Adrenal gland (tissue), 12 donors: ENCODE results near the gene DHRS4L2. TPM values are rescaled to one million over a fixed set of nuclear protein-coding genes. Genes with fewer than 3 reads are reported as not detected.
"Not testable (repeated sequence)": the region's sequence is repeated elsewhere in the genome, so short reads cannot be mapped to it uniquely, and the experiment has no call there.

Source experiments
- DNase-seq, 7 donors: peaks; one replicate each; pipeline ENCODE4 v3.0.0-alpha.2; 2019 to 2020
- H3K27ac ChIP-seq, 5 donors: fragments of 200-600 bp; sonication (generic) in 4 of 5; 1 replicate in 3 of 5; 2 replicates in 2 of 5; pipeline versions ENCODE4 v1.5.1 to v1.8.0; 2016 to 2020; ENCODE audit warnings: mild to moderate bottlenecking in 1 of 5
- H3K27me3 ChIP-seq: fragments of 200-600 bp; 2 replicates; pipeline ENCODE4 v1.8.0; 2021
- H3K36me3 ChIP-seq, 2 donors: fragments of 200-600 bp; replicated peaks in 1 of 2; 1 replicate in 1 of 2; 2 replicates in 1 of 2; pipeline versions ENCODE4 v1.5.1 to v1.8.0; 2018 to 2022
- H3K4me1 ChIP-seq, 2 donors: fragments of 200-600 bp; replicated peaks in 1 of 2; 1 replicate in 1 of 2; 2 replicates in 1 of 2; pipeline versions ENCODE4 v1.5.1 to v1.8.0; 2018 to 2021
- H3K4me3 ChIP-seq, 4 donors: fragments of 200-600 bp; sonication (generic) in 3 of 4; one replicate each; pipeline ENCODE4 v1.5.1; 2016 to 2018
- H3K9me3 ChIP-seq, 3 donors: fragments of 200-600 bp; sonication (generic) in 1 of 3; replicated peaks in 1 of 3; 1 replicate in 2 of 3; 2 replicates in 1 of 3; pipeline versions ENCODE4 v1.5.1 to v1.8.0; 2016 to 2021
- CTCF ChIP-seq, 6 experiments: fragments of 450-650 bp in 4 of 6; fragments of 200-600 bp in 2 of 6; sonication (generic) in 1 of 6; IDR thresholded peaks; 1 replicate in 5 of 6; 2 replicates in 1 of 6; pipeline versions ENCODE4 v1.5.1 to v1.8.0; 2016 to 2021; ENCODE audit warnings: antibody characterized with exemption in 6 of 6, mild to moderate bottlenecking in 2 of 6, moderate library complexity in 1 of 6
- POLR2A ChIP-seq, 2 donors: fragments of 450-650 bp; IDR thresholded peaks; one replicate each; pipeline ENCODE4 v1.6.1; 2017; ENCODE audit warnings: antibody characterized with exemption in 2 of 2, mild to moderate bottlenecking in 2 of 2, moderate library complexity in 1 of 2
- WGBS, 4 donors: extraction: QIAGEN DNeasy Blood & Tissue Kit in 2 of 4; methylation state at CpG; one replicate each; pipeline versions ENCODE4 v1.1.5 to v1.1.7; 2013 to 2017; 5-methylcytosine and 5-hydroxymethylcytosine counted together
- intact Hi-C, 2 donors: fragments of 100-400 bp; cut with DNase I; formaldehyde crosslinking; loops; one replicate each; pipeline versions ENCODE4 v1.14.1 to v1.15.0; 2022 to 2023
- polyA plus RNA-seq, 3 donors: library from polyadenylated mRNA; stranded (reverse); fragments of 200-250 nt in 2 of 3; fragments of 350-450 nt in 1 of 3; fragmentation: Illumina TruSeq in 1 of 3; extraction: RNeasy Lipid Tissue Mini Kit (QIAGEN cat#74804) in 1 of 3; gene quantifications; one replicate each; pipeline ENCODE4 v1.2.3, GENCODE V29; 2013 to 2014
- total RNA-seq, 9 donors: library from RNA; depleted of rRNA in 4 of 9; stranded (reverse); fragments of >200 nt in 4 of 9; fragments of 120-200 nt in 1 of 9; fragmentation: NEBNext Ultra II Directional in 1 of 9; extraction: Animal tissue kit (Norgen Biotek cat#: 25700) in 1 of 9; gene quantifications; one replicate each; pipeline versions ENCODE4 v1.1.0 to v1.2.4, GENCODE V29; 2013 to 2023
- donor health status: healthy with polysubstance abuse.
- donor health status: Bipolar disorder and iron deficiency.
- donor health status: DM: yes; HTN: yes; CAD: no.
- donor health status: DM: no; HTN: no; CAD: no.
- donor health status: DM: no; HTN: no; CAD: no.
- donor health status: DM: yes; HTN: yes; CAD: no.

DHRS4L2 gene
- total and polyA plus RNA-seq, 12 donors: 14.8 to 56.4 (median 37.3) TPM

GRCh38 chr14:24006471-24006816 lies 17.7 kb downstream of the DHRS4L2 start:
- H3K36me3 ChIP-seq, DNase-seq, H3K9me3 ChIP-seq, H3K27ac ChIP-seq, H3K4me1 ChIP-seq, intact Hi-C loops, H3K4me3 ChIP-seq, H3K27me3 ChIP-seq: not testable (repeated sequence)
- 0 to 7% methylated on average over 1 to 6 of the region's 15 CpGs; no CpG with 5 or more reads in 2 of the 4 donors for WGBS, 4 donors

GRCh38 chr14:24006817-24007652 lies 18.3 kb downstream of the DHRS4L2 start:
- H3K27ac ChIP-seq, H3K36me3 ChIP-seq, H3K9me3 ChIP-seq, H3K27me3 ChIP-seq, intact Hi-C loops, H3K4me1 ChIP-seq, H3K4me3 ChIP-seq: not testable (repeated sequence)
- WGBS, 4 donors: 5 to 6% methylated on average over 35 to 60 of the region's 62 CpGs; no CpG with 5 or more reads in 2 of the 4 donors
- DNase-seq: peak in 6 of 7 donors; percentile 38 to 76 (median 52)

- H3K27ac ChIP-seq: no peak overlapping the region
- H3K9me3 ChIP-seq: no peaks in the 10 kb centered on the region
- no peak for TF ChIP-seq CTCF (IDR thresholded peaks at IDR 0.05)
- no peak for TF ChIP-seq POLR2A (IDR thresholded peaks at IDR 0.05)
- no peaks in the 10 kb centered on the region for H3K36me3 ChIP-seq
- H3K27me3 ChIP-seq: no peaks in the 10 kb centered on the region
- no peaks in the 10 kb centered on the region for H3K4me1 ChIP-seq
- H3K4me3 ChIP-seq: no peak overlapping the region
- WGBS, 4 donors: 67 to 74% (median 73%) methylated on average over 2 of the region's 2 CpGs
- DNase-seq: no peak
- intact Hi-C loops: no loop called here
Observed at GRCh38 chr14:24011051-24011450, 22.3 kb downstream of the DHRS4L2 start.

- intact Hi-C loops, H3K4me1 ChIP-seq, H3K4me3 ChIP-seq, DNase-seq, H3K27ac ChIP-seq, H3K36me3 ChIP-seq, H3K27me3 ChIP-seq, H3K9me3 ChIP-seq: not testable (repeated sequence)
- whole genome bisulfite sequencing, 4 donors: 56 to 68% (median 63%) methylated on average over 4 of the region's 4 CpGs
Observed at GRCh38 chr14:24012726-24013273, 24.1 kb downstream of the DHRS4L2 start.

GRCh38 chr14:24013654-24014514 lies 25.2 kb downstream of the DHRS4L2 start:
- Histone ChIP-seq H3K36me3 (no peaks in the 10 kb centered on the region), H3K4me3 (no peak overlapping the region), H3K4me1 (no peaks in the 10 kb centered on the region), H3K9me3 (no peaks in the 10 kb centered on the region), H3K27ac (no peak overlapping the region), H3K27me3 (no peaks in the 10 kb centered on the region)
- DNase-seq: peak; percentile 38 to 73 (median 60)
- peak; percentile 88 to 98 (median 94) for TF ChIP-seq CTCF (IDR thresholded peaks at IDR 0.05)
- TF ChIP-seq POLR2A (IDR thresholded peaks at IDR 0.05): no peak
- 24 to 28% (median 25%) methylated on average over 12 of the region's 12 CpGs for WGBS, 4 donors
- intact Hi-C loops: no loop called here

- not testable (repeated sequence) for H3K4me1 ChIP-seq, H3K27me3 ChIP-seq, H3K27ac ChIP-seq, H3K36me3 ChIP-seq, H3K4me3 ChIP-seq, DNase-seq, H3K9me3 ChIP-seq
- intact Hi-C loops: loop anchor here in 1 of 2 donors (5.0 kb wide), 1 partner anchor 43 kb away; no protein-coding TSS in a partner anchor
- WGBS, 4 donors: 89 to 99% (median 97%) methylated on average over 6 of the region's 6 CpGs
Observed at GRCh38 chr14:24015745-24016144, 27.0 kb downstream of the DHRS4L2 start.

- DNase-seq, H3K4me3 ChIP-seq, H3K36me3 ChIP-seq, H3K27me3 ChIP-seq, H3K9me3 ChIP-seq, H3K4me1 ChIP-seq, H3K27ac ChIP-seq: not testable (repeated sequence)
- intact Hi-C loops: loop anchor here in 1 of 2 donors (5.0 kb wide), 1 partner anchor 47 kb away; no protein-coding TSS in a partner anchor
Observed at GRCh38 chr14:24018978-24019377, 30.2 kb downstream of the DHRS4L2 start.
